Stimulated activated CD8-positive, alpha-beta memory T cell treated with anti-CD3 and anti-CD28 coated beads, Interleukin-12 subunit alpha, Interleukin-12 subunit beta, amount 100 ng/mL, for 4 hours (primary cell): ENCODE results near the gene ZNF211.

Source experiments
- DNase-seq: peaks from one replicate; pipeline ENCODE4 v3.0.0-alpha.2; 2020; ENCODE audit warnings: low read depth

The ZNF211 gene

GRCh38 chr19:57632987-57633831 is at the start of gene ZNF211:
Gene ZNF211, plus strand, starts transcription at chr19:57633168. Its CDS starts 179 bp downstream, at chr19:57633347.
- peak; percentile 77 for DNase-seq

DNA sequence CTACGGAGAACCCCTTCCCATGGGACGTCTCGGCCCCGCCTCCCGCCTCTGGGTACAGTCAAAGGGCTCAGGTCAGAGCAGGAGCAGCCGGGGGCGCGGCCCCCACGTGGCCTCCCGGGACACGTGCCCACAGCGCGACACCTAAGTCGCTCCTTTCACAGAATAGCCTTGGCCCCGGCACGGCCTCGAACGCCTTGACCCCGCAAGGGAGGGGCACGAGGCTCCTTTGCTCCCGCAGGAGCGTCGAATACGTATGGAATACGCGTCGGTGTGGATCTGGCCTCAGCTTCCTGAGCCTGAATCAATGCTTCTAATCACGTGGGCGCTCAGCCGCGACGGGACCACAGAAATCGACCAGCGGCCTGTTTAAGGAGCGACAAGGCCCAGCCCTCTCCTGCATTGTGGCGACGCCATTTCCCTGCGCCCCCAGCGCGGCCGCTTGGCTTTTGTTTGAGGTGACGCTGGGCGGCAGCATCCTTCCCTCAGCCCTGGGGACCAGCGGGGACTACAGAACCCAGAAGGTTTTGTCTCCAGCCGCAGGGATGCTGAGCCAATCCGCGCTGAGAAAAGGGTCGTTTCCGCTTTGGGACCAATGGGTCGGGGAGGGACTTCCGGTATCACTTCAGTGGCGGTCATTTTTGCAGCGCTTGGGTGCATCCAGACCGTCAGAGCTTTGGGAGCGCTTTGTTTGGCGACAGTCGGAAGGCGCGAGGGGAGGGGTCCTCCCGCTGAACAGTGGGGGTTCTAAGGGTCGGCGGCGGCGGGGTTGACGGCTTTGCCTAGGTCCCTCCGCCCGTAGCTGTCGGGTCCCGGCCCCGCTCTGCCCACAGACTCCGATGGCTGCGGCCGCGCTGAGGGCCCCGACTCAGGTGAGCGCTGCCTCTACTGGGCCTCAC is 49.2 kb upstream of the ZNF211 start, which contains the start of gene ZIK1:
TSS of gene ZIK1 (plus strand) at position 625 of the 896 bp plus-strand sequence. CDS start at position 837, 212 bp downstream.
- peak; percentile 74 for DNase-seq

- DNase-seq: no peak
Measured at GRCh38 chr19:57587529-57587928, 45.4 kb upstream of the ZNF211 start.

- no peak for DNase-seq
Measured at GRCh38 chr19:57599377-57599760, 33.6 kb upstream of the ZNF211 start.

DNA sequence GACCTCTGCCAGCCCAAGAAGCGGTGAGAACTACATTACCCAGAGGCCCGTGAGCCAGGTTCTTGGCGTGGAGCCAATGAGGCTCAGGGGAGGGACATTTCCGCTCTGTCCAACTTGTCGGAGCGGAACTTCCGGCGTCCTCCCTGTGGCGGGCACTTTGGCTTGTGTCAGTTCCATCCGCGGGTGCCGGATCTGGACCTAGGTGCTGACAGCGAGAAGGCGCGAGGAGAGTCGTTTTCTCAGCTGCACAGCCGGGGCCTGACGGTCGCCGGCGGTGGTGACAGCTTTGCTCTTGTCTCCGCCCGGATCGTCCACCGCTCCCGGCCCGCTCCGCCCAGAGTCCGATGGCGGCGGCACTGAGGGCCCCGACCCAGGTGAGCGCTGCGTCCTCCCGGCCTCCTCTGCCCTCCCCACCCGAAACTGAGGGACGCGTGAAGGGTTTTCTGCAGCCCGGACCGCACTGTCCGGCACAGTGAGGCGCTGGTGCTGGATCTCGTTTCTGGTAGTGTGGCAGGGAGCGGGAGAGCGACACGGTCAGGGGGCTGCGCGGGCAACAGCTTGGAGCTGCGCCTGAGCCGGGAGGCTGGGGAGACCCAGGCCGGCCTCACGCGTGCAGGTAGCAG is 33.1 kb upstream of the ZNF211 start, which contains the start of gene ZNF530:
TSS of gene ZNF530 (plus strand) at position 125 of the 623 bp plus-strand sequence. CDS start 4,461 bp downstream, outside the sequence.
- peak; percentile 71 for DNase-seq

GRCh38 chr19:57606931-57607330 is 26.0 kb upstream of the ZNF211 start:
- no peak for DNase-seq

DNA sequence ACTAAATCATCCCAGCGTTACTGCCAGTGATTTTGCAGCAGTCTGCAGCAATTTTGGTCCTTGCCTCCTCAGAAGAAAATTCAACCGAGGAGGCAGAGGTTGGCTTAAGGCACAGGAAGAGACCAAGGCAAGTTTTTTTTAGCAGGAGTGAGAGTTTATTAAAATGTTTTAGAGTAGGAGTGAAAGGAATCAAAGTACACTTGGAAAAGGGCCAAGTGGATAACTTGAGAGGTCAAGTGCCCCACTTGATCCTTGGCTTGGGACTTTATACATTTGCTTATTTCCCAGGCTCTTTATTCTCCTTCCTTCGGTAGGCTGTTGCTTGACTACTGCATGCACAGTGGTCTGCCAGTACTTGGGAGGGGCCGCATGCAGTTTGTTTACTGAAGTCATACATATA is 21.9 kb upstream of the ZNF211 start:
- no peak for DNase-seq

GRCh38 chr19:57613941-57614743 is 18.8 kb upstream of the ZNF211 start, which contains the start of gene ZNF134:
Gene ZNF134, plus strand, starts transcription at chr19:57614242. Its CDS starts 5,227 bp downstream, at chr19:57619469.
- peak; percentile 79 for DNase-seq

- no peak for DNase-seq
Measured at GRCh38 chr19:57615346-57615745, 17.6 kb upstream of the ZNF211 start.

DNA sequence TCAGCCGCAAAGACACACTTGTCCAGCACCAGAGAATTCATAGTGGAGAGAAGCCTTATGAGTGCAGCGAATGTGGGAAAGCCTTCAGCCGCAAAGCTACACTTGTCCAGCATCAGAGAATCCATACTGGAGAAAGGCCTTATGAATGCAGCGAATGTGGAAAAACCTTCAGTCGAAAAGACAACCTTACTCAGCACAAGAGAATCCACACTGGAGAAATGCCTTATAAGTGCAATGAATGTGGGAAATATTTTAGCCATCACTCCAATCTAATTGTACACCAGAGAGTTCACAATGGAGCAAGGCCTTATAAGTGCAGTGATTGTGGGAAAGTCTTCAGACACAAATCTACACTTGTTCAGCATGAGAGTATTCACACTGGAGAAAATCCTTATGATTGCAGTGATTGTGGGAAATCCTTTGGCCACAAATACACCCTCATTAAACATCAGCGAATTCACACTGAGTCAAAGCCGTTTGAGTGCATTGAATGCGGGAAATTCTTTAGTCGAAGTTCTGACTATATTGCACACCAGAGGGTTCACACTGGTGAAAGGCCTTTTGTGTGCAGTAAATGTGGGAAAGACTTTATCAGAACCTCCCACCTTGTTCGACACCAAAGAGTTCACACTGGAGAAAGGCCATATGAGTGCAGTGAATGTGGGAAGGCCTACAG is 12.2 kb upstream of the ZNF211 start:
- no peak for DNase-seq

- no peak for DNase-seq
Measured at GRCh38 chr19:57623091-57623490, 9.9 kb upstream of the ZNF211 start.

- DNase-seq: no peak
Measured at GRCh38 chr19:57633832-57634131, 814 bp downstream of the ZNF211 start.

DNA sequence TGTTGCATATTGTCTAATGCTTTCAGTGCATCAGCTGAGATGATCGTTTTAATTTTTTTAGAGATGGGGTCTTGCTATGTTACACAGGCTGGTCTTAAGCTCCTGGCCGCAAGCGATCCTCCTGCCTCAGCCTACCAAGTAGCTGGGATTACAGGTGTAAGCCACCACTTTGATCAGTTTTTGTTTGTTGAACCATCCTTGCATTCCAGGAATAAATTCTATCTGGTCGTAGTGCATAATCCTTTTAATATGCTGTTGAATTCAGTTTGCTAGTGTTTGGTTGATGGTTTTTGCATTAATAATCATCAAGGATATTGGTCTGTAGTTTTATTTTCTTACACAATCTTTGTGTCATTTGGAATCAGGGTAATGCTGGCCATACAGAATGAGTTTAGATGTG is 4.4 kb downstream of the ZNF211 start:
- DNase-seq: no peak

GRCh38 chr19:57641715-57642234 is 8.8 kb downstream of the ZNF211 start:
- no peak for DNase-seq

DNA sequence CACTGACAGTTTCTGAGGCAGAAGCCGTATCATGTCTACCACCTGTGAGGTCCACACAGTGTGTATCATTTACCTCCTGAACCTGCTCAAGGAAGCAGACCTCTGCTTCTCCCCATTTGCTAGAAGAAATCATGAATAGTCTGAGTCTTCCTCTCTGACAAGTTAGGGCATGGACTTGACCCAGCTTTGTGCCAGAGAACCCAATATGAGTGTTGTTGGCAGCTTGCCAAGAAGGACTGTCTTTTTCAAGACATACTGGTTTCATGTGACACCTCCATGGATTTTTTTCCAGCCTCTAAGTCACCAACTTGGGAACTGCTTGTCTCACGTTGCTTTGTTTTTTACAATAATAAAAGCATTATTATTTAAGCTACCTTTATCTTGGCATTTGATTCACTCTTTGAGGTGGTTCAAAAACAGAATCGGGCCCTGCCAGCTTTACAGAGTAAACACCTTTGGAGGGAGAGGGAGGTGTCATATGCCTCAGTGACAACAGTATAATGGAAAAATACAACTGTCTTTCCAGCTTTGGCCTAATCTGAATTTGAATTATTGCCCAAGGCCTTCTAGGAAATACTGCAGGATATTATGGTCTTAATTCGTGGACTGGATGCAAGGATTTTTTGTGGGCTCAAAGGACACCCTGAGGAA is 9.6 kb downstream of the ZNF211 start:
- no peak for DNase-seq

DNA sequence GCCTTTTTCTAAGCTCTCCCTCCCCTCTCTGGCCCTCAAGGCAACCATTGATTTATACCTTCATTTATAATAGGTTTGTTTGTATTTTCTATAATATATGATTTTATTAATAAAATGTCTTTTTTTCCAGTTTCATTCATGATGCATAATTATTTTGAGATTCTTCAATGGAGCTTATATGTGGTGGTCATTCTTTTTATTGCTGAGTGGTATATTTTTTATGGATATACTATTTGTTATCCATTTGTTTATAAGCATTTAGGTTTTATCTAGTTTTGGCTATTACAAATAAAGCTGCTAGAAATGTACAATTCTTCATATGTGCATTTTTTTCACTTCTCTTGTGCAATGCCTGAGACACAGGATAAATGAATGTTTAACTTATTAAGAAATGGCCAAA is 10.8 kb downstream of the ZNF211 start:
- DNase-seq: no peak

DNA sequence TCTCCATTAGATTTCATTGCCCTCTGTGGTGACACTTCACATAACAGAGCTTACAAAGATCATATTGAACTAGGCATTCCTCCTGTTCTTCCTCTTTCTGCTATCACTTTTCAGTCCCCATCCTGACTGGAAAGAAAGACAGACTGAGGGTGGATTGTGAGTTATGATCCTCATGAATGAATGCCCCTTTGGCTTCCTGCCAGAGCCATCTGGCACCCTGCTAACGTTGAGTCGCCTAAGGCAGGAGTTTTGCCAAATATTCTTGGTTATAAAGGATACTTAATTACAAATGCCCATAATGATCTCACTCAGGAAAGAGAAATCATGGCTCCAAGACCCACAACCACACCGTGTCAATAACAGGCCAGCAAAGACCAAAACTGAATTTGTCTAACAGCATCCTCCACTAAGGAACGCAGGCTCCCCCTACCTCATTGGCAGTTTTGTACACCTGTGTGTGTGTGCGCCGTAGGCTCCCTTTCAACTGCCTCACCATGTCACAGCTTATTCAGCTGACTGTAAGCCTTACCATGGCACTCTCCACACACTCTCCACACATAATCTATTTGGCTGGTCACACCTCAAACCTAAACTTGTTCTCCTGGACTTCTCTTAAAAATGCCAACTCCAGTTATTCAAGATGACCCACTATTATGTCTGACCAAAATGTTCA is 15.5 kb downstream of the ZNF211 start:
- DNase-seq: no peak

DNA sequence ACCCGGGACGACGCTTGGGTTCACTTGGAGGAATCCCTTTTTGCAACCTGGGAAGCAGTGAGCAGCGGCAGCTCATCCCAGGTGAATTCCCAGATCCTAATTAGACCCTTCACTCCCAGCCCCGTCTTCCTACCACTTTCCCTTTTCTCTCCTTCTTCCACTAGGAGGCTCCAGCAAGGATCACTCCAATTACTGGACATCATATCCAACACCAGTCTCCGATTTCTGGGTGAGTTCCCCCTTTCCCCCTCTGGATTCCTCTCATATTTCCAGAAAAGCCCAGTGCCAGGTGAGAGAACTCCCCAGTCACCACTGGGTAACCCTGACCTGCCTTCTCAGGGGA is 18.7 kb downstream of the ZNF211 start:
- no peak for DNase-seq

GRCh38 chr19:57653689-57654088 is 20.7 kb downstream of the ZNF211 start:
- no peak for DNase-seq

GRCh38 chr19:57655443-57655842 is 22.5 kb downstream of the ZNF211 start:
- no peak for DNase-seq
